CD4-positive, alpha-beta T cell treated with Interferon alpha-2 for 1 hour (primary cell): ENCODE data around the gene HOXB8.

Experiments used
- DNase-seq, 2 donors: peaks; one replicate each; pipeline ENCODE4 v3.0.0-alpha.2; 2020 to 2022

Gene HOXB8

DNA sequence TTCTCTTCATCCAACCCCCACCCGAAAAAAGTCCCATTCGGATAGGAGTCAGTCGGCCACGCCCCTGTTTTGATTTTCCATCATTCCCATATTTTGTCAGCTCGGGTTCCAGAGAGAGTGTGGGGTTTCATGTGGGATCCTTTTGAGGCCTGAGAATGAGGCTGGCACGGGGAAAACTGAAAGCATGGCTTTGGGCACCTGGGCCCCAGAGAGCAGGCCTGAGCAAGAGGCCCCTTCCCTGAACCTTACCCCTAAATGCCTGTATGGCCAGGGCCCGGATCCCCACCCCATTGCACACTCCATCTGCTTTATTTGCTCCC lies 32.4 kb downstream of the HOXB8 start:
- no peak for DNase-seq

DNA sequence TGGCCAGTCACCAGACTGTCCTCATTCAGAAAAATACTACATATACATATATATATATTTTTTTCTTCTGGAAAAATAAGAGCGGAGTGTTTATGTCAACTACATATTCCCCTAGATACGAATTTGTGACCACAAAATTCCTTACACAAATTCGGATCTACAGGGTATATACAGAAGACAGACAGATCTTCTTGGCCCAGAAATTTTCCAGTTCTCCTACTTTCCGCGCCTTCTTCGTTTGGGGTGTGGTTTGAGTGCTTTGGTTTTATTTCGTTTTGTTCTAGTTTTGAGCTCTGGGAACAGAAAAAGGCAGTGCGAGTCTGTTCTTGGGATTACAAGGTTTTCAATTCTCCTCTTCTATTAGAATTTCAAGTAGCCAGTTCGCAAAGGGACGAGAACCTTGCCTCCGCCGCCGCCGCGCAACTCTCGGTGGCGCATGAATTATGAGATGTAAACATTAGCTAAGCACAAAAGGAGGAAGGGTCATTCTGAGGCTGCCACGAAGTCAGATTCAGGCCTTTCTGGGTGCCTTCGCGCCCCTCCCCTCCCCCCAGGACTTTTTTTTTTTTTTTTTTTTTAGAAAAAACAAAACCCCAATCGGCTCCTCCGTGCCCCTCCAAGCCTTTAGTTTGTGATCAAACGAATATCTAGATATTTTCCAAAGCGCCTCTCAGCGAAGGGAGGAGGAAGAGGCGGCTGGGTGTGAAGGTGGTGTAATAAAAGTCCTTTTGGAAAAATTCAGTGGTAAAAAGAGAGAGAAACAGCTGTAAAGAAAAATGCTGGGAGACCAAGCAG lies 35.1 kb downstream of the HOXB8 start:
- DNase-seq: no peak

DNA sequence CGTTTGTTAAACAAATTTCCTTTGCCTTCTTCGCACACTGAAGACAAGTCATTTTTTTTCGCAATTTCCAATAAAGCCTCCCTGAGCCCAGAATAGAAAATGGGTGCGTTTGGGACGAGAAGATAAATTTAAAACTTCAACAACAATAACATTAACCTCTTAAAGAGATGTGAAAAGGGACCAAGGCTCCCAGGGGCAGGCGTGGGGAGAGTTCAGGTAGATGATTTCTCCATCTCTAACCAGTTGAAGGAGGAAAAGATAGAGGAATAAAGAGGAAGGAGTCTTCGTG lies 35.7 kb downstream of the HOXB8 start:
- no peak for DNase-seq

DNA sequence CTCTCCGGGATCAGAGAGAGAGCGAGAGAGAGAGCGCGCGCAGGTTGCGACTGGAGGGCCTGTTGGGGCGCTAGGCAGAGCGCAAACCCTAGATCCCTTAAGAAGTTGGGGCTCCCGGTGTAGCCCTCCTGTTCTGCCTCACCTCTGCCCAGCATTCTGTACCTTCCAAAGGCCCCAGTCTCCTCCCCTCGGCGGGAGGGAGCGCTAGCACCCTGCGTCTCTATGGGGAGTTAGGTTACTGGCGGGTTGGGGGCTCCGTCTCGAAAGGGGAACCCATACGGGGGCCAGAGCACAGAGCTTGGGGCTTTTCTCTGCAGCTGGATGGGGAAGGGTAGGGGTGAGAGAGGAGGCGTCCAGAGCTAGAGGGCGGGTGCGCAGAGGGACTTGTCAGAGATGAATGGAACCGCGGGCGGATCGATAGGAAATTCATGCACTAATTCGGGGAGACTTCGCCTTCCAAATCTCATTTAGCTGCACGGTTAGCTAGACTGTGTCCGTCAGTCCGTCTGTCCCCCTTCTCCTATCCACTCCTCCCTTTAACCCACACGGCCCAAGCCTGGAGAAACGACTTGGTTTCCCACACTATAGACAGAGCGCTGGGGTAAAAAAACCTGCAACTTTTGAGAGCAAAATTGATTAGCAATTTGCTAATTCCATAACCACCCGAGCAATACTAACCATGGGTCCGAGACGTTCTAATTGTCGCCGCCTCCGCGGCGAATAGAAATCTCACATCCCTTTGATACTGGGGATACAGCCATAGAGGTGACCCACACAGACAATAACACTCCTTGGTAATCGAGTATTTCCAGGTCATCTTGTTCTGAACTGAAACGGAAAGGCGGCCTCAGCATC lies 36.2 kb downstream of the HOXB8 start:
- DNase-seq: no peak

DNA sequence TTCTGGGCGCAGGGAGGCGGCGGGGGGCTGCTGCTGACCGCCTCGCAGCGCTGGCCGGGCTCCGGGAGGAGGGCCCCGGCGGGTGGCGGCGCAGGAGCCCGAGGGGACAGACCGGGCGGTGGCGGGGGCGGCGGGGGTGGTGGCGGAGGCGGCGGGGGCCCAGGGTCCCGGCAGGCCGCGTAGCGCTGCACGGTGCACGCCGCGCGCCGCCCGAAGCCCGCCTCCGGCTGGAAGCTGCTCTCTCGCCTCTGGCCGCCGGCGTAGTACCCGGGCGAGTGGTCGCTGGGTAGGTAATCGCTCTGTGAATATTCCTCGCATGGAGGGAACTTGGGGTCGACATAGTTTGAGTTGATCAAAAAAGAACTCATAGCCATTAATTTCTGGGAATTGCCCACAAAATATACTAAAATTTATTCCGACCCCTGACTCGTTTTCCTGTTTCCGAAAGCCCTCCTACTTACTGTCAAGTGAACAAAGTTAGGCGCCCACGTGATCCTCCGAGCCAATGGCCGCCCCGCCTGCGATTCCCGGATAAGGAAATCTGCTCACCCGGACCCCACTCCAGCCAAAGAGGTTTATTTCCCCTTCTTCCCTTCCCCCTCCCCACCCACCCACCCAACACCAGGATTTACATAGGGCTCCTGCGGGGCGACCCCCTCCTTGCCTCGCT lies 37.0 kb downstream of the HOXB8 start, which contains the start of gene HOXB4:
TSS of gene HOXB4 (minus strand) at position 405 of the 670 bp plus-strand sequence. CDS start at position 374, 31 bp downstream.
- DNase-seq: peak; percentile 47 to 78

DNA sequence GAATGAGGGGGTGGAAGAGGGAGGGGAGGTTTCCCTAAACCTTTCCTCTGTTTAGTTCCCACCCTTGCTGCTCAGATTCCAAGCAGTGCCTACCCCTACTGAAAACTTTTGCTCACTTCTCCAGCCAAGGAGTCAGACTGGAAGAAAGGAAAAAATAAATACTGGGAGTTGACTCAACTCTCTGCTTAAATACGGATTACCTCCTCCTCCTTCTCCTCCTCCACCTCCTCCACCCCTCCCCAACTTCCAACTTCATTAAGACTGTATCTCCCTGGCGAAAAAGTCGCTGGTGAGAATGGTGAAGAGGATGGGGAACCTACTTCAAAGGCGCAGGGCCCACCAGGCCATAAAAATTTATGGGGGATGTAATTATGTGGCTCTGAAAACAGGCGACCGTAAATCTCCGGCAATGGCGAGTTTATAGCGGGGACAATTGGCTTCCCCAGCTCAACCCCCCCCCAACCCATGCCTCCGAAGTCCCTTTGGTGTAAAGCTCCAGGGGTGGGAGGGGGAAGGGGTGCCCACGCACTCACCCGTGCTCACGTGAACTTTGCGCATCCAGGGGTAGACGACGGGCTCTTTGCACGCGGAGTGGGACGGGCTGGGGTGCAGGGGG lies 37.7 kb downstream of the HOXB8 start:
- no peak for DNase-seq

DNA sequence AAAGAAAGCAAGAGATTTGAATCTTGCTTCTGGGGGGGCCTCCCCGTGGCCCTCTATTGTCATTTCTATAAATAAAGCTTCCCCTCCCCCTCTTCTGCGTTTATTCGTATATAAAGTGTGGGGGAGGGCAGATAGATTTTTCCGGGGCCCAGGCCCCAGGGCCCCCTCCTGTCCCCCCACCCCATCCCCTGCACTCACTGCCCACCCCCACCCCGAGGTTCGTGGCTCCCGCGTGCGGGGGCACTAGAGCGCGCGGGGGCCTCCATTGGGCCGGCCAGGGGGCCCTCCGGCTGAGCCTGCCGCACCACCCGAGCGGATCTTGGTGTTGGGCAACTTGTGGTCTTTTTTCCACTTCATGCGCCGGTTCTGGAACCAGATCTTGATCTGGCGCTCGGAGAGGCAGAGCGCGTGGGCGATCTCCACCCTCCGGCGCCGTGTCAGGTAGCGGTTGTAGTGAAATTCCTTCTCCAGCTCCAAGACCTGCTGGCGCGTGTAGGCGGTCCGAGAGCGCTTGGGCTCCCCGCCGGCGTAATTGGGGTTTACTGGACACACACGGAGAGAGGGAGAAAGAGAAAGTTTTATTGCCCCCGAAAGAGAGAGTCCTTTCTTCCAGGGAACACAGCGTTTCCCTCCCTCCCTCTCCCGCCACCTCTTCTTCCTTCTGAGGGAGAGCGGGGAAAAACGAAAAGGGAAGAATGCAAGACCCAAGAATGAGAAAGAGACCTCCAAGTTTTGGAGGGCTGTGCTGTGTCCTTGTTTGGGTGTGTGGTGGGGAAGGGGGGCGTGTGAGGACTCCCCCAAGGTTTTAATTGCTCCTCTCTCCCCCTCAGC lies 38.4 kb downstream of the HOXB8 start:
- DNase-seq: no peak

DNA sequence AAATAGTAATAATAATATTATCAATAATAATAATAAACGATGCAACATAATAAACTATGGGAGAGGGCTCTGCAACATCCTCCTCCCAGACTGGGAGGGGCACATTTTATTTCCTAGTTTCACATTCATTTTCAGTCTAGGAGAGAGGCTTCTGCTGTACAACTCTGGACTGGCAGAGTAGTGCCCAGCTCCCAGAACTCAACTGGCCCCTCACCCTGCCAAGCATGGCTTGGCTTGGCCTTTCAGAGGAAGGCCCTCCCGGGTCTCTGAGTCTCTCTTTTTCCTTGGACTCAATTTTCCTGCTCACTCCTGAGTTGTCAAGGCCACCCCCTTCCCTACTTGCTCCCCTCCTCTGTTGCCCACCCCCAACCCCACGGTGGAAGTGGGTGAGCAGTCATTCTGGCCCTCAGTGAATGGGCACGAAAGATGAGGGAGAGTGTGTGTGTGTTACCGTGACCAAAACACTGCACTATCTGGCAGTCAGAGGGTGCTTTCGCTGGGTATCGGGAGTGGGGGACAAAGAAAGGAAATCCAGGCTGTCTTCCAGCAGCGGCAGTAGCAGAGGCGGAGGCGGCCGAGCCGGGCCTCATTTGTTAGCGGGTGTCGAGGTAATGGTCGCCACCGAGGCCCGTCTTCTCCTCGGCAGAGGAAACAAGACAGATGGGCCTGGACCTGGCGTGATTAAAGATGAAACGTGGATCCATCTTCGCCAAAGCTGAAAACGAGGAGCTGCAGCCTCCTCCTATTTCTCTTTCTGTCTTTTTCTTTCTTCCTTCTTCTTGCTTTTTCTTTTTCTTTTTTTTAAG lies 39.2 kb downstream of the HOXB8 start:
- no peak for DNase-seq

DNA sequence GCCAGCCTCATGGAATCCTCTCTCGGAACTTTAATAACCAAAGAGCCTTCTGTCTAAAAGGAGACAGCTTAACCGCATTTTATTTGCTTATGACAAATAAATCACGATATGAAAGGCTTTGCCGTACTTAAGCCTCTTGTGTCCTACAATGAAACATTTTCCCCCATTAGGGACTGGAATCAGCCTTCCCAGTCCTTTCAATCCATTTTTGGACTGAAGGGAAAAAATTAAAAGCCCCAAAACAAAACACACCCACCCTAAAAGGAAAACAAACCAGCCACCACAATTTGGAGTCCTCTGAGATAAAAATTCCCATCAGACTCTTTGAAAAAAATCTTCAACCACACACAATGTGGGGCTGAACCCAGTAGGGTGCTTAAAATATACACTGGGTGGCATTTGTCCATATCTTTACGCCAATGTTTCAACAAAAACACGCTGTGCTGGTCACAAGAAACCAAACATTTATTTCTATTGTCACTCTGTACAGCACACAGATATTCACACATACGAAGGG lies 40.0 kb downstream of the HOXB8 start:
- no peak for DNase-seq

DNA sequence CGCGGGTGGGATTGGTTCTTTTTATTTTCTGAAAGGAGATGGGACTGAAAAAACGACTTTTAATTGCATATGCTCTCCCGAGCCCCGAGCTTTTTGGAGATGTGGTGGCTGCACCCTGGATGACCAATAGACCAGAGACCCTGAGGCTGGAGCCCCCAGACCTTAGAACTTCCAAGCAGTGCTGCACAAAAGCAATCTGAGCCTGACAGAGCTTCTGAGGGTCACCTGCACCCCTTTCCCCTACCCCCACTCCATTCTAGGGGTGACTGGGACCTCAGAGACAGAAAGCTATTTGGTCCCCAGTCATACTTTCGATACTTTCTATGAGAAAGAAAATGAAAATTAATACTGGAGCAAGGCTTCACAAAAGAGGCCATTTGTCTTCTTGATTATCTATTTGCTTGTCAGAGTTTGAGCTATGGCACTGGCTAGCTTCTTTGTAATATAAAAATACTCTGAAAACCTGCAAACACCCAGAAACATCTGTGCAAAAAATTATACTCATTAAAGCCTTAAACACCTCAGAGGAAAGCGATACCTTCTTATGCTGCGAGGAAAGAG lies 40.5 kb downstream of the HOXB8 start:
- DNase-seq: no peak

DNA sequence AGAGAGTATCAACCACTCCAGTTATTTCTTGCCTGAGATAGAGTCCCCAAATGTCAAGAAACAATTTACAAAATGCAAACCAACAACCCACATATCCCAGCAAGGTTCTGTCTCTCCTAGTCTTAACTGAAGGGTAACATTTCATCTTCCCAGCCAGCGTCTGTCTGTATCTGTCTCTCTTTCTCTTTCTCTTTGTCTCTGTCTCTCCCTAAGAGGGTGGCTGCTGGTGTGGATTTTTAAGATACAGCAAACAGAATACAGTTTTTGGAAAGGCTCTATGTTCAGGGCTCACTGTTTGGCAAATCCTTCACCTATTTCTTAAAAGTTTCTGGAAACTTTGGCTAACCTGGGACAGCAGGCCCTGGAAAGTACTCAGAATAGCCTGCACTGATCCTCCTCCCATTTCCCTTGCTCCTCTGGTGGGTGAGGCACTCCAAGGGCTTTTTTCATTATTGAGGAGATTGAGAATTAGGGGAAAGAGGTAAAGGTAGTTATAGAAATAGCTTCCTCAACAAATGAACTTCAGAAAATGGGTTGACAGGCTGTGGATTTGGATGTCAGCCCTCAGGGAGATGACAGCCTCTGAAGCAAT lies 43.2 kb downstream of the HOXB8 start:
- DNase-seq: no peak

DNA sequence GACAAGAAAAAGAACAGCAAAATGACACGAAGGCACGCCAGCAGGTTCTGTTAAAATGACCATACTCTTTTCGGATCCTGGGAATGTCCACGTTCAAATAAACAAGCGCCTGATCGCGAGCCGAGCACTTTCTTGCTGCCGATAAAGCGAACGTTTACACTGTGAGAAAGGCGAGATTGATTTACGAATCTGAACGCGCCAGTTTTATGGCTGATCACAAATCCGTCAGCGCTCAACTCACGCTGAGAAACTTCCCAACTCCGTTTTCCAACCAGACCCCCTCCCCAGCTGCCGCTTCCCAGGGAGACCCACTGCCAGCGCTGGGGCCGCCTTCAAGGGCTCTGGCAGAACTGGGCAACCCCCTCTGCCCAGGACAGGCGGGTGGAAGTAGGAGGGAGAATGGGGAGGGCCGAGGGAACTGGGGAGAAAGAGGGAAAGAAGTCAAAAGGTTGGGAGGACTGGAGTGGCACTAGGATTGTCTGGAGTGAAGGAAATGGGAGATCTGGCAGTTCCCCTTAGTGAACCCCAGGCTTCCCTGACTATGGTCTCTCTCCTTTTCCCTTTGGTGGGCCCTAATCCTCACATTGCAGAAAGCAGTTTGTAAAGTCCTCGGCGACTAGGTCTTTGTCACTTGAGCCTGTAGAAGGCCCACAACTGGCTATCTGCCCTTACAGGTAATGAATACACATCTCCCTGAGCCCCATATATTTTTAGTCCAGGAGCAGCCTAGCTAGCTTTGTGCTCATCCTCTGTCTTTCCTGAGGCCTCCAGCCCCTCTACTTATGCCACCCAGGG lies 43.9 kb downstream of the HOXB8 start:
- no peak for DNase-seq

DNA sequence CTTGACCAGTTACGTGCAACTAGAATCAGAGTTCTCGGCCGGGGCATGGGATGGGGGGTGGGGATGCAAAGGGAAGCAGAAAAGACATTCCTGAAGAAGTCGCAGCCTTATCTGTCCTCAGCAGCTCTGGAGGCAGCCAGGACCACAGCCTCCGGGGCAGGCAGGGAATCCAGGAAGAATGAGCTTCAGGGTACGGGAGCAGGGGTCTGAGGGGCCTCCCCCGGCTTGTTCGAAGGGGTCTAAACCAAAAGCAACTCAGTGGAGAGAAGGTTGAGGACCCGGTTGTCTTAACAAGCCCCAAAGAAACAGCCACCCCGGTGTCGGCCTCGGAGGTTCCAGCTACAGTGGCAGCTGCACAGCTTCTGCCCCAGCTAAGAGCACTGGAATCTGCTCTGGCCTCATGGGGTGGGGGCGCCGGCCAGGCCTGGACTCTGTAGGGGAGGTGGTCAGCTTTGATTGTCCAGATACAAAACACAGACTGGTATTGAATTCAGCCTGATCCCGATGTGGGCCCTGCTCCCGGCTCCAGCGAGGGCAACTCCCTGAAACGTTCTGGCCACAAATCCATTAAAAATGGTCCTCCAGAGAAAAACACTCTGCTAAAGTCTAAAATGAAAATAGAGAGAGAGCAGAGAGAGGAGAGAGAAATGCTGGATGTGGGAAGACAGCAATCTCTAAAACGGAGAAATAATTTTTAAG lies 44.6 kb downstream of the HOXB8 start:
- no peak for DNase-seq

DNA sequence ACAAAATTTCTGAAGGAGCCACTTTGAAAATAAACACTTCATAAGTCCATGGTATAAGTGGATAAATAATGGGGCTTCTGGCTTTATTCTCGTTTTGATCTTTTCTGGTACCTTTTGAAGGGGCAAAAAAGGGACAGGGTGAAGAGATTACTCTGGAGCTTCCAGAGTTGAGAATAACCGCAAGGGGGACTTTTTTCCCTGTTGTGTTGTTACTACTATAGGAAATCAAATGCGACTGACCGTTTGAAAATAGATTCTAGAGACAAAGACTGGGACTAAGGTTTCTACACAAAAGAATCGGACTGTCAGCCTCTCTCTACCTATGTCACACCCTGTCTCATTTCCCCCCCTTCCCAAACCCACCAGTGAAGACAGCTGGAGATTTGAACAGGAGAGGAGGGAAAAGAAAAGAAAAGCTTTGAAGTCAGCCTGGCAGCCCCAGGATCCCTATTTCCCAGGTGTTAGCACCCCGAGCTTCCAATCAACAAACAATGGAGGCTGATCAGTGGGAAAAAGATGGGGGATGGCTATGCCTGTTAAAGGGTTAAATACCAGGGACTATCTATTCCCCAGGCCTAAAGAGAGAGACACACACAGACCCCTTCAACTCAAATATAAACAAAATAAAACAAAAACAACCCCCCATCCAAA lies 45.3 kb downstream of the HOXB8 start:
- no peak for DNase-seq

DNA sequence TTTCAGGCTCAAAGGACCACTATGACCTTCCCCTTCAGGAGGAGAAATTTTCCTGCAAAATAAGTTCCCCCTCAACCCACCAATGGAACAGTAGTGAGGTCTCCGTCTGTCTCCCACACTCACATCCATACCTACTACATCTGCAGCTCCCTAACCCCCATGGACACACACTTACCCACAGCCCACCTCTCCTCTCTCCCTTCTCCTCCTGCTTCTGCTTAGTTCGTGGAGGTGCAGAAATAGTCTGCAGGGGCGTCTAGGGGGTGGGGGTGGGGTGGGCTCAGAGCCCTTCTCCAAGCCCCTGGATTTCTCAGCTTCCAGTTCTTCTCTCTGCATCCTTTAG lies 45.9 kb downstream of the HOXB8 start:
- no peak for DNase-seq

DNA sequence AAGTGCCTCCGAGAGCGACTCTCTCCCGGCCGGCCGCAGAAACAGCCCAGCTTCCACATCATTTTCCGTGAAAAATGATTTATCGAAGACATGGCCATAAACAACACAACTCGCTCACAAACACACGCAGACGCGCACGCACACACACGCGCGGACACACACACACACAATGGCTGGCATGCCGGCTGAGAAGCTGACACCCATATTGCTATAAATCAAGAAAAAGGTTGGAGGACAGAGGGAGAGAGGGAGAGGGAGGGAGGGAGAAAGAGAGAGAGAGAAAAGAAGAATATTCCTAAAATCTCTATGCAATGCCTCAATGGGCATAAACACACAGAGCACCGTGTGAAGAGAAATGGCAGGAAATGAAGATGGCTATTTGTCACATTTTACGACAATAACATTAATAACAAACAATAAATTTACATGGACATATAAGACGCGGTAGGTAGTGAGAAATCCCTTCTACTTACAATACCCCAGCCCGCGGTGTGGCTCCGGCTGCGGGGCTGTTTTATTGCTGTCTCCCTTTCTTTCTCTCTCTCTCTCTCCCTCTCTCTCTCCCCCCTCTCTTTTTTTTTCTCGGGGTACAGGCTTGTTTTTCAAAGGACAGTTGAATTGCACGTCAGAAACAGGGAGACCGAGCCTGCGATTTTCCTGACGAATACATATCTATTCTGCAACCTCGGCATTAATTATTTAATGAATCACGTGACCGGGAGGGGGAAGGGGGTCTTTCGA lies 46.4 kb downstream of the HOXB8 start:
- no peak for DNase-seq

DNA sequence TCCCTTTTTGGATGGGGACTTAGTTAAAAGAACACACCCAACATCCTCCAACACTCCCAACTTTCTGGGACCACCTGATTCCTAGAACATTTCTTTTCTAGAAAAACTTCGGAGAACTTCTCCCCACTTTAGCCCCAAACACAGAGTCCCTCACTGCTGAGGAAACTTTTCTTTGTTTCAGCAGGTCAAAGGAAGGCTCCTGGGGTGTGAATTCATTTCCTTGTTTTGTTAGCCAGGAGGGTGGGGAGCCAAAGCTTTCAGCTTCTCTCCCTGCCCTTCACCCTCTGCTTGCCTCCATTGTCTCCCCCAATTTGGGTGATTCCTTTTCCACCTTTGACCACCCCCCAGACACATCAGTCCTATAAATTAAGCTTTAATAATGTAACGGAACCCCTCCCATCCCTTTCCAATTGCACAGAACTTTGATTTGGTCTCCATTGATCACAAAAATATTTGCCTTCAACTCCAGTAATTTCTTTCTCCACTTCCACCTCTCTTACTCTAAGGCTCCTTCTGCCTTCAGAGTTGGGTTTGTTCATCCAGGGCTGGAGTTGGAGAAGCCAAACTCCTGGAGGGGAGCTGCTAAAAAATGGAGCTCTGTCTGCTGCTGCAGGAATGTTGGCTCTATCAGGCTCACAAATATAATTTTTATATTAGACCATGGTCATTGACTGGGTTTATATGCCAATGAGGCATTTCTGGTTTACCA lies 47.3 kb downstream of the HOXB8 start:
- no peak for DNase-seq
